Astrocyte of the cerebellum (primary cell): Measurements from ENCODE around the gene TLX2.

ENCODE experiments used
- DNase-seq: peaks from one replicate; pipeline ENCODE4 v3.0.0-alpha.2; 2011; ENCODE audit warnings: low read depth
- H3K4me3 ChIP-seq: 2 replicates; pipeline ENCODE4 v1.5.1; 2011; ENCODE audit warnings: mild to moderate bottlenecking, low read depth, low read length, moderate library complexity
- CTCF ChIP-seq: IDR thresholded peaks from 2 replicates; pipeline ENCODE4 v1.5.1; 2012; ENCODE audit warnings: low read length, low read depth, moderate library complexity, mild to moderate bottlenecking; ENCODE audit errors: missing control alignments
- in situ Hi-C: cut with HindIII; loops from 2 replicates; pipeline ENCODE4 v1.10.0; 2017; ENCODE audit warnings: low sequenced_read_pairs

TLX2 gene

GRCh38 chr2:74535440-74535965 lies 21.3 kb downstream of the TLX2 start:
- in situ Hi-C loops, result no loop called here
- no peak for TF ChIP-seq CTCF
- H3K4me3 ChIP-seq, result no peak overlapping the region

DNA sequence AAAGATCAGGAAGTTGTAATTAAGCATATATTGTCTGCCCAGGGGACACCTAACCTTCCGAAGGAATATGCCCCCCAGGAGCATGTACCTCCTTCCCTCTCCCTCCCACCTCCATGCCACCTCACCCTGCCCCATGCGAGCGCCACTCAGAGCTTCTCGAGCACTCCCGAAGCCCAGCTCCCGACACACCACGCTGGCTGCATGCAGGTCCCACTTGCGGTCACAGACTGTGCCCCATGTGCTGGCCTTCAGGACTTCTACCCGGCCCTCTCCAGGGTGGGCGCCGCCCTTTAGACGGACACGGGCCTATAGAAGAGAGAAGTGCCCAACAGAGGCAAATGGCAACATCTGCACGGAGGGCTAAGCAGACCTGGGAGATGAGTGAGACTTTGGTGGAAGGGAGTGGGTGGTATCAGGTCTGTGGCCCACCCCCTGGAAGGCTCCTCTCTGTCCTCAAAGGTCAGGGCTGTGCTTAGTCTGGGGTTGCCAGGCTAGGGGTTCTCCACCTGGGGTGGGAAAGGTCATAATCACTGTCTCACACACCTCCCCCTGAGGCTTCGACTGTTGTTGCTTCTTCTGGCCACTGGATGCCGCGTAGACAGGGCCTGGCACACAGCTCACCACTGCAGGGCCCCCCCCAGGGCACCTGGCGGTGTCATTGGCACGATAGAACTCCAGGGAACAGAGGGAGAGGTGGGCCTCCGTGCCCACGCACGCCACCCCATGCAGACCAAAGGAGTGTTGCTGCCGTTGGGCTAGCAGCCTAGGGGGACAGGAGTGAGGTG lies 22.1 kb downstream of the TLX2 start:
- no peak for TF ChIP-seq CTCF
- no peak overlapping the region for H3K4me3 ChIP-seq
- no peak for DNase-seq
- in situ Hi-C loops, result no loop called here

More at GRCh38 chr2:74535440-74535965, 21.3 kb downstream of the TLX2 start:
- DNase-seq, result no peak

GRCh38 chr2:74537140-74537539 lies 22.9 kb downstream of the TLX2 start:
- H3K4me3 ChIP-seq, result no peak overlapping the region
- in situ Hi-C loops, result no loop called here
- DNase-seq, result no peak
- TF ChIP-seq CTCF, result no peak

- TF ChIP-seq CTCF, result no peak
- no peak overlapping the region for H3K4me3 ChIP-seq
- no peak for DNase-seq
- in situ Hi-C loops, result no loop called here
Observed at GRCh38 chr2:74538881-74539339, 24.7 kb downstream of the TLX2 start.

DNA sequence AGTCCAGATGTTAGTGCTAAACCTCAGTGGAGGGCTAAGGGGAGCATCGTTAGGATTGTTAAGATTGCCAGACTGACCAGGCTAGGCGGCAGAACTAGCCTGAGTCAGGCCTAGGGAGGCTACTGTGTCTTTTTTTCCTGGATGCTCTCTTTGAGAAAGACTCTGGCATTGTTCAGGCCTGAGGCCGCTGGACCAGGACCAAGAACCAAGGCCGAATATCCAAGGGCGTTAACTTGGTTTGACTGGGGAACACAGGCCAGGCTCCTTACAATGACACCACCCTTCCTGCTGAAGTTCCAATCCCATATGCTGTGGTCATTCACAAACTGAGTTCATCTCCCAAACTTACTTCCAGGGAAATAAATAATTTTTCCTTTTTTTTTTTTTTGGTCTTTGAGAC lies 26.0 kb downstream of the TLX2 start:
- TF ChIP-seq CTCF, result no peak
- H3K4me3 ChIP-seq, result no peak overlapping the region
- in situ Hi-C loops, result no loop called here
- DNase-seq, result no peak

DNA sequence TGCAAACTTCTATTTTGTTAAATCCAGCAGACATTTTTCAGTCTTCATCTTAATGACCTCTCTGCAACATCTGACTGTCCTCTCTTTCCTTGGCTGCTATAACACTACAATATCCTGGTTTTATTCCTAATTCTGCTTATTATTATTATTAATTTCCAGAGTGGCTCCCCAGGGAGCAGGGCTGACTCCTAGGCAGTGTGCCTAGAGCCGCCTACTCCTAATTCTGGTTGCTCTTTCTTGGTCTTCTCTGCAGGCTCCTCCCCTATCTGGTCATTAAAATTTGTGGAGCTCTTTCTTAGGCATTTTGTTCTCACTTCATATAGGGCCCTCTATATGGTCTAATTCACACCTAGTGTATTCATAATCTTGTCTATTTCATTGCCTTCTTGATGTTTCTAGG lies 28.7 kb downstream of the TLX2 start:
- in situ Hi-C loops, result no loop called here
- DNase-seq, result no peak
- H3K4me3 ChIP-seq, result no peak overlapping the region
- no peak for TF ChIP-seq CTCF
